NCI-H146 (cell line): ENCODE results near the gene HBE1.
"Not testable (repeated sequence)": the region's sequence is repeated elsewhere in the genome, so short reads cannot be mapped to it uniquely, and the experiment has no call there.

Source experiments
- DNase-seq: peaks from one replicate; lab custom pipeline; 2025; lab: John Stamatoyannopoulos, UW

Gene HBE1

DNA sequence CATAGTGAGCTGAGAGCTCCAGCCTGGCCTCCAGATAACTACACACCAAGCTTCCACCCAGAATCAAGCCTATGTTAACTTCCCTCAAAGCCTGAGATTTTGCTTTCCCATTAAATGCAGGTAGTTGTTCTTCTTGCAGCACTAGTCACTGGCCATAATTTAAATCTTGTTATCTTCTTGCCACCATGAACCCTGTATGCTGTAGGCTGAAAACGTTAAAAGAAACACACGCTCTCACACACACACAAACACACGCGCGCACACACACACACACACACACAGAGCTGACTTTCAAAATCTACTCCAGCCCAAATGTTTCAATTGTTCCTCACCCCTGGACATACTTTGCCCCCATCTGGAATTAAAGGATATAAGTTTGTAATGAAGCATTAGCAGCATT is 16.3 kb downstream of the HBE1 start:
- not testable (repeated sequence) for DNase-seq

DNA sequence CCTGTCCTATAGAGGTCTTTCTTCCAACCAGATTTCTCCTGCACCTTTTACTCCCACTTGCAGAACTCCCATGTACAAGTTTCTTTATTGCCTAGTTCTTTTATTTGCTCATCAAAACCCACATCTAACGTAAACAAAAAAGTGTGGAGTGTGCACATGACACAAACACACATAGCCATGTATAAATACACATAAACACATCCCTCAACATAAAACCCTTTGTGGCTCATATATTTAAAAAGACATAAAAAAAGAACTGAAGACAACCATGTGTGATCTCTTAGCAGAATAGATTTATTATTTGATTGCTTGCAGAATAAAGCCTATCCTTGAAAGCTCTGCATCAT is 16.9 kb downstream of the HBE1 start:
- DNase-seq, result no peak

DNA sequence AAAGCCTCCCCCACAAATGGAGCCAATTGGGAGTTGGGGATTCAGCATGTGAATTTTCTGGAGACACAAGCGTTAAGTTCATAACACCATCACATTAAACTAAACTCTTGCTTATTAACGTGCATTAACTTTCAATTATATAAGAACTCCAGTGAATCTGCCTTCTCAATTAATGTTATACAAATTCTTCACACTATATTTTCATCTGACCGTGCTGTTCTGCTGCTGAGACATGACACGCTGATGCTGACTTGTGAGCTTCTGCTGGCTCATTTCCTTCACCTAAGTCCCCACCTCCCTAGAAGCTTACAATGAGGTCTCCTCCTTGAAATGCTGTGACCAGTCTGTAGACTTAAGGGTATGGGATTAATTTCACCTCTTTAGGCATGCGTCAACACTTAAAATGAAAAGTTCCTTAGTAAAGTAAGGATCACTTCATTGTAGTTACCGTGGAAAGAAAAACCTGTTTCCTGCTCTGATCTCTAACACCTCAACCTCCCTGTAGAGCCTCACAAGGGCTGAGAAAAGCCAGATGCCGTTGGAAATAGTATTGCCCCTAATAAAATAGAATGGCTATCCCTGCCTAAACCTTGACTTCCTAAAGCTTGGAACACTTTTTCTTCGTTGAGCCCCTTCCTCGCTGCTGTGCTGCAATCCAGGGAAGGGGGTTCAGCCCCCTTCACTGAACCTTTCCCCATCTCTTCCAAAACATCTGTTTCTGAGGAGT is 17.4 kb downstream of the HBE1 start:
- DNase-seq, result no peak

DNA sequence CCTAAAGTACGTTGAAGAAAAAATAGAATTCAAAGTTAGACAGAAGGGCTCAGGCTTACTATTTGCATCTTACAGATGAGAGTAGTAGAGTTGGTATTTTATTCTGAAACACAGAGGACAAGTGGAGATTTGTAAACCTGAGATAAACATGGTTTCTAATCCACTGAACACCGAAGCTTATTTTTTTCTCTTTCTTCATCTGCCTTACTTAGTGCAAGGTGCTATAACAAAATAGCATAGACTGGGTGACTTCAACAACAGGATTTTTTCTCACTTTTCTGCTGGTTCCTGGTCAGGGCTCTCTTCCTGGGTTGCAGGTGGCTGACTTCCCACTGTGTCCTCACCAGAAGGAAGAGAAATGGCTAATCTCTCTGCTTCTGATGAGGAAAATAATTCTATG is 18.0 kb downstream of the HBE1 start:
- no peak for DNase-seq

DNA sequence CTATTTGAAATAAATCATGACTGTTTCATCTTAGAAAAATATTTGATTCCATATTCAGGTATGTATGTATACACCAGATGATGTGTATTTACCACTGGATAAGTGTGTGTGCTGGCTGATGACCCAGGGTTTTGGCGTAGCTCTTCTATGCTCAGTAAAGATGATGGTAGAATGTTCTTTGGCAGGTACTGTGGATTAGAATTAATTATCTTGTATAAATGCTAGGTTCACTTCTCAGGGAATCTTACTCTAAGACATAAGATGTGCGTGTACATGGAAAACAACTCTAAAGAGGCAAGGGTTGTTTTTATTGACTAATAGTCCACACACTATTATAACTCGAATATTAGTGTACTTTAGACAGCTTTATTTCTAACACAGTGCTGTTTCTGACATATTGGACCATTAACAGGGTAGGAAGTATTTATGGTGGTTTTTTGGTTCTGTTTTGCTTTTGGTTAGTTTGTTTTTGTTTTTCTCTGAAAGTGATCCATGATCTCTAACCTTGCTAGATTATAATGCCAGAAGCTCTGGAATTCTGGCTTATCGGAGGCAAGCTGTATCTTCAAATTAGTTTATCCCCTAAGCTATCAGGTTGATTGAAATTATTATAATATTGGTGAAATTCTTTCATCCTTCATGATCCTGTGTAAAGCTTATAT is 19.1 kb downstream of the HBE1 start:
- no peak for DNase-seq

DNA sequence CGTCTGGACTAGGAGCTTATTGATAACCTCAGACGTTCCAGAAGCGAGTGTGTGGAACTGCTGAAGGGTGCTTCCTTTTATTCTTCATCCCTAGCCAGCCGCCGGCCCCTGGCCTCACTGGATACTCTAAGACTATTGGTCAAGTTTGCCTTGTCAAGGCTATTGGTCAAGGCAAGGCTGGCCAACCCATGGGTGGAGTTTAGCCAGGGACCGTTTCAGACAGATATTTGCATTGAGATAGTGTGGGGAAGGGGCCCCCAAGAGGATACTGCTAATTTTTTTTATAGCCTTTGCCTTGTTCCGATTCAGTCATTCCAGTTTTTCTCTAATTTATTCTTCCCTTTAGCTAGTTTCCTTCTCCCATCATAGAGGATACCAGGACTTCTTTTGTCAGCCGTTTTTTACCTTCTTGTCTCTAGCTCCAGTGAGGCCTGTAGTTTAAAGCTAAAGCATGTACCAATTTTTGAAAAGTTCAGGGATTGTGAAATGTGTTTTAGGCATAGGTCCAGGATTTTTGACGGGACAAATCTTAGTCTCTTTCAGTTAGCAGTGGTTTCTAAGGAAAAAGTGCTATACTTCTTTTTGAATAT is 19.8 kb downstream of the HBE1 start, which contains the start of gene HBG1:
Gene HBG1 (minus strand): TSS at position 51 of the 590 bp plus-strand sequence. CDS start 53 bp downstream, outside the sequence.
- not testable (repeated sequence) for DNase-seq

DNA sequence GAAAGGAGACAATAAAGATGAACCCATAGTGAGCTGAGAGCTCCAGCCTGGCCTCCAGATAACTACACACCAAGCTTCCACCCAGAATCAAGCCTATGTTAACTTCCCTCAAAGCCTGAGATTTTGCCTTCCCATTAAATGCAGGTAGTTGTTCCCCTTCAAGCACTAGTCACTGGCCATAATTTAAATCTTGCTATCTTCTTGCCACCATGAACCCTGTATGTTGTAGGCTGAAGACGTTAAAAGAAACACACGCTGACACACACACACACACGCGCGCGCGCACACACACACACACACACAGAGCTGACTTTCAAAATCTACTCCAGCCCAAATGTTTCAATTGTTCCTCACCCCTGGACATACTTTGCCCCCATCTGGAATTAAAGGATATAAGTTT is 21.2 kb downstream of the HBE1 start:
- not testable (repeated sequence) for DNase-seq

DNA sequence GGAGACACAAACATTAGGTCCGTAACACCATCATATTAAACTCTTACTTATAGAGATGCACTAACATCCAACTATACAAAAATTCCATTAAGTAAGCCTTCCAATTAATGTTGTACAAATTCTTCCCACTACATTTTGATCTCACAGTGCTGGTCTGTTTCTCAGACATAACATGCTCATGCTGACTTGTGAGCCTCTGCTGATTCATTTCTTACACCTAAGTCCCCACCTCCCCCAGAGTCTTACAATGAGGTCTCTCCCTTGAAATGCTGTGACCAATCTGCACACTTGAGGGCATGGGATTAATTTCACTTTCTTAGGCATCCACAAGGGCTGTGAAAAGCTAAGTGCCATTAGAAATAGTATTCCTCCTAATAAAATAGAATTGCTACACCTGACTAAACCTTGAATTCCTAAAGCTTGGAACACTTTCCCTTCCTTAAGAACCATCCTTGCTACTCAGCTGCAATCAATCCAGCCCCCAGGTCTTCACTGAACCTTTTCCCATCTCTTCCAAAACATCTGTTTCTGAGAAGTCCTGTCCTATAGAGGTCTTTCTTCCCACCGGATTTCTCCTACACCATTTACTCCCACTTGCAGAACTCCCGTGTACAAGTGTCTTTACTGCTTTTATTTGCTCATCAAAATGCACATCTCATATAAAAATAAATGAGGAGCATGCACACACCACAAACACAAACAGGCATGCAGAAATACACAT is 22.1 kb downstream of the HBE1 start:
- no peak for DNase-seq

DNA sequence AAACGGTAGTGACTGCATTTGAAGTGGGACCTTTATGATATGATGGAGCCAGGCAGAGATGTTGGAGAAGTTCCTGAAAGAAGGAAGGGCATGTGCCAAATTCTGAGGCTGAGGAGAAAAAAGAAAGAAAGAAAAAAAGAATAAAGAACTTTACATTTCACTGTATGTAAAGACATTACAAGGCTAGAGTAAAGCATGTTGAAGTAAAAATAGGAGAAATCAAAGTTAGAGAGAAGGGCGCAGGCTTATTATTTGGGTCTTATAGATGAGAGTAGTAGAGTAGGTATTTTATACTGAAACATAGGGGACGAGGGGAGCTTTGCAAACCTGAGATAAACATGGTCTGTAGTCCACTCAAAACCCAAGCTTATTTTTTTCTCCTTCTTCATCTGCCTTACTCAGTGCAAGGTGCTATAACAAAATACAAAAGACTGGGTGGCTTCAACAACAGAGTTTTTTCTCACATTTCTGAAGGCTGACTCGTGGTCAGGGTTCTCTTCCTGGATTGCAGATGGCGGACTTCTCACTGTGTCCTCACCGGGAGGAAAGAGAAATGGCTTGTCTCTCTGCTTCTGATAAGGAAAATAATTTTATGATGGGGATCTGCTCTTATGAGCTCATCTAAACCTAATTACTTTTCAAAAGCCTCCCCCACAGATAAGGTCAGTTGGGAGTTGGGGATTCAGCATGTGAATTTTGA is 22.8 kb downstream of the HBE1 start:
- no peak for DNase-seq

DNA sequence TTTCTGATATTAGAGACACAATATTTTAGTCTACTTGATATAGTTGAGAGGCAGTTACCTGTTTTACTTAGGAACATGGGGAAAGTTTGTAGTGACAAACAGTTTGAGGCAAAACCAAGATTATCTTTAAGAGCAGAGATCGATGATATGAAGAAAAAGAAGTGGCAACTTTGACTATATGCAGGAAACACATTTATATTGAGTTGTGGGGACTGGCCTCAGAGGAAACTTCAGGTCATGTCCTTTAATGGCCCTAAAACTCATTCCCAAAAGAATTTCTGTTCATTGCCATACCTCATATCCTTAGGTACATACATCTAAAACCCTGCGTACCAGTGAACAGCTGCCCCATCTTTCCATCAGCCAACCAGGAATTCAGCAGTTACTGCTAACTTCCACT is 24.6 kb downstream of the HBE1 start:
- DNase-seq, result no peak

DNA sequence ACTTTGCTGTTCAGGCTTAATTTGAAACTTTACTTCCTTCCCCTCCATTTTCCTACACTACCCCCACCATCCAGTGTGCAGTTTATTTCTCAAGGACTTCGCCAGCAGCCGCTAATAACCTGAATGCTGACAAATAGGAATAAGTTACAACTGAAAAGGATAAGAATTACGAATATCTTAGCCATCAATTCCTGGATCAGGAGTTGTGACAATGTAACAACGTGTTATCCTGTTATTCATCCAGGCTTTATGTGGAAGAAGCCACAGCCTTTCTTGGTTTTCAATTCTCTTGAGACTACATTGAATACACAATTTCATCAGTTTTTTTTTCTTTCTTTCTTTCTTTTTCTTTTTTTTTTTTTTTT is 25.9 kb downstream of the HBE1 start:
- DNase-seq, result no peak

DNA sequence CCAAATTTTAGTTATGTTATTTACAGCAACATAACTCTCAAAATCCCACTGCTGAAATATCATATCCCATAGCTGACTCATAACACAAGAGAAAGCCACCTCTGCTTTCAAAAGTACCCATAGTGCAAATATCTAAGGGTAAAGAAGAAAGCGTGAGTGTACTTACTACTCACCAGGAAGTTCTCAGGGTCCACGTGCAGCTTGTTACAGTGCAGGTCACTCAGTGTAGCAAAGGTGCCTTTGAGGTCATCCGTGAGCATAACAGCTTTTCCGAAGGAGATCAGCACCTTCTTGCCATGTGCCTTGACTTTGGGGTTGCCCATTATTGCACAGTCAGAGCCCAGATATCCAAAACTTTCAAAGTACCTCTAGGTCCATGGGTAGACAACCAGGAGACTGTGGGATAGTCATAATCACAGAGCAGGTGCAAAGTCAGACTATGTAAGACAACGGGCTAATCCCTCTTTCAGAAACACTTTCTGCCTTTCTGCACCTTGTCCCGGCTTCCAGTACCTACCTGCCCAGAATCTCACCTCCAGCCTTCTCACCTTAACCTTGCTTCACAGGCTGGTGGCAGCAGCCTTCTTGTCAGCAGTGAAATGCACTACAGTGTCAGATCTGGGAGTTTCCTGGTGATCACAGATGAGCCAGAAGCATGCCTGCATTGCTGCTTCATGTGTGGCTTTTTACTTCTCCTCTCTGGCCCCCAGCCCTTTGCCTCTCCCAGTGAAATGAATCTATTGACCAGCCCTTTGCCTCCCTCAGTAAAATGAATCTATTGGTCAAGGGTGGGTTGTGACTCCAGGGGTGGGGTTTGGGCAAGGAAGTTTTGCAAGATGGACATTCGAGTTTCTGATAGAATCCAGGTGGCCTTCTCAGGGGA is 26.6 kb downstream of the HBE1 start:
- no peak for DNase-seq

DNA sequence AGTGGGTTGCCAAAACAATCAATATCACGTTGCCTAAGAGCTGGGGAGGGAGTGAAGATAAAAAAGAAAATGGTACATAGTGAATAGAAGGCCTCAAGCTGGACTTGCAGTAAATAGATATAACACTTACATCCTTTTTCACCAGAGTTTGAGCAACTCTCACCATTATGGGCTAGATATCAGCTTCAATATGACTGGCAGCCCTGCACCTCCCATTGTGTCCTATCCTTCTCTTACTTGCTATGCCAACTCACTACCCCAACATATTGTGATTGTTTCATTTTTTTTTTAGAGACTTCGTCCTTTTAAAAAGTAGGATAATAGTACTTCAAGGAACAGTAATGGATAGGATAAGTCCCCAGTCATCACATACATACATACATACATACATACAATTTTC is 27.5 kb downstream of the HBE1 start:
- no peak for DNase-seq

DNA sequence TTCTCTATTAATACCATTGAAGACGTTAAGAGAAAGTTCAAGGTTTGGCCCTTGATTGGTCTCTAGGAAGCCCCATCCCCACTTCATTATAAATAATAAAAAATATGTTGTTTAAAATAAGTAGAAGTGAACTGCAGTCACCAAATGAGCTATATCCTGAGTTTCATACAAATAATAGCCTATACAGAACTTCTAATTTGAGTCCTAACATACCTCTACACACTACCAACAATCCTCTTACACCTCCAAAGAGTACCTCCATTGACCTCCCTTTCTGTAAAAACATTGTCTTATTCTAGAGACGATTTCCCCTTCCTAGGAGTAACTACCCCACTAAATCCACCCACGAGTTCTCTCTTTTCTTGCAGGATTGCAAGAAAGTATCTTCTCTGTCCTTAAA is 28.3 kb downstream of the HBE1 start:
- DNase-seq, result no peak

DNA sequence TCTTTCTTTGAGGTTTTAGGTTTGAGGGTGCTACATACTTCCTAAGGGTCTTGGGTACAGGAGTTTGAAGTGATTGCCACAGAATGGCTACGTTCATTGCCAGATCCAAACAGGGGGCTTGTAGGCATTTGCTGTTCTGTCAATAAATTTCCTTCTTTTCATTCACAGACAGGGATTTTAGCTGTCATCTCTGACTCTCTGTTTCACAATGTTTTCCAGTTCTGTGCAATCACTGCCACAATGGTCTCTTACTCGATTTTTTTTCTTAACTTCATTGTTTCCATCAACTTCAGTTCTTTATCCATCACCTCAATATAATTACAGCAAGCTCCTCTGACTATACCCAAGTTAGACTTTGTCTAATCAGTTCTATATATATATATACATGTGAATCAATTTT is 29.3 kb downstream of the HBE1 start:
- no peak for DNase-seq

DNA sequence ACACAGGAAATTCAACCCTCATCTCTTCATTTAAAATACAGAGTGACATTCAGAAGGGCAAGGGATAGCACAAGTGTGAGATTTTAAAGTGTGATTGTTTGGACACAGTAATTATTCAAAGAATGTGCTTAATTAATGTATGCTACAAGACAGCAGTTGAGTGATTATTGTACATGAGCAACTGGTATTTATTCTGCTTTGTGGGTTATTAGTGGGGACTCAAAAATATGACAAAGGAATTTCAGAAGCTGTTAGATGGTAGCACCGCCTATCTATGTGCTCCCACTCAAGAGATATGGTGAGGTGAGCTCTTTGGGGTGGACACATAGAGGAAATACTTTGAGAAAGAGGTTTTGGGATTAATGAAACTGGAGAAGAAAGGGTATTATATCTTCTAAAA is 29.7 kb downstream of the HBE1 start:
- no peak for DNase-seq

DNA sequence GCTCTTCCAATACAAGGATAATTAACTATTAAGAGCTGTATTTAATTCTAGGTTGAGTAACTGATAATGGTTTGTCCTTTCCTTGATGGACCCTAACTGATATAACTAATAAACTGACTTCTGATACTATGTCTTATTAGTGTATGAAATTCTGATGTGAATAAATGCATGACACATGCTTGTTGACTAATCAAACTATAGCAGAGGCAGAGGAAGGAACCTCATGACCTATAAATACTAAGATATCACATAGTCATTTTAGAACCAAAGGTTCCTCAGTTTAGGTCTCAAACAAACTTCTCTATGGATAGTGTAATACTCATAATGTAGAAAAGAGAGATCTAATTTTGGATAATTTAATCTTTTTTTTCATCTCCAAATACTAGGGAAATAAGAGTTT is 30.7 kb downstream of the HBE1 start:
- no peak for DNase-seq

DNA sequence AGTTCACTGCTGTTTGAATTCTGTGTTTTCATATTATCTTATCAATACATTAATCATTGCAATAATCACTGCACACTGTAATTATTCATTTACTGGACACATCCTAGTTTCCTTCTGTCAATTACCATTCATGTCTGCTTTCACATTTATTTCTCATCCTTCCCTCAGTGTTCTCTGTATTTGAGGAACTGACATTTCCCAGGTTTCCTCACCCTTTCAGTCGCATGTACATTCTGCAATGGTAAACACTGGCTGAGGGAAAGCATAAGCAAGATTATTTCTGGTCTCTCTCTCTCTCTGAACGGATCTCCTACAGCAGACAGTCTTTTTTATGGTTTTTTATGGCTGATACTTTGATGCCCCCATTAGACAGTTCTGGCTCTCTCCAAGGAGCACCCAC is 31.3 kb downstream of the HBE1 start:
- DNase-seq, result no peak

DNA sequence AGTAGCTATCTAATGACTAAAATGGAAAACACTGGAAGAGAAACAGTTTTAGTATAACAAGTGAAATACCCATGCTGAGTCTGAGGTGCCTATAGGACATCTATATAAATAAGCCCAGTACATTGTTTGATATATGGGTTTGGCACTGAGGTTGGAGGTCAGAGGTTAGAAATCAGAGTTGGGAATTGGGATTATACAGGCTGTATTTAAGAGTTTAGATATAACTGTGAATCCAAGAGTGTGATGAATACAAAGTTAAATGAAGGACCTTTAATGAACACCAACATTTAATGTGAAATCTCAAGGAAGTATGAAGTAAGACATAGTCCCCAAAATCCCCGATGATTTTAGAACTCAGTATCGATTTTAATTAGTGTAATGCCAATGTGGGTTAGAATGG is 32.3 kb downstream of the HBE1 start:
- DNase-seq, result no peak

DNA sequence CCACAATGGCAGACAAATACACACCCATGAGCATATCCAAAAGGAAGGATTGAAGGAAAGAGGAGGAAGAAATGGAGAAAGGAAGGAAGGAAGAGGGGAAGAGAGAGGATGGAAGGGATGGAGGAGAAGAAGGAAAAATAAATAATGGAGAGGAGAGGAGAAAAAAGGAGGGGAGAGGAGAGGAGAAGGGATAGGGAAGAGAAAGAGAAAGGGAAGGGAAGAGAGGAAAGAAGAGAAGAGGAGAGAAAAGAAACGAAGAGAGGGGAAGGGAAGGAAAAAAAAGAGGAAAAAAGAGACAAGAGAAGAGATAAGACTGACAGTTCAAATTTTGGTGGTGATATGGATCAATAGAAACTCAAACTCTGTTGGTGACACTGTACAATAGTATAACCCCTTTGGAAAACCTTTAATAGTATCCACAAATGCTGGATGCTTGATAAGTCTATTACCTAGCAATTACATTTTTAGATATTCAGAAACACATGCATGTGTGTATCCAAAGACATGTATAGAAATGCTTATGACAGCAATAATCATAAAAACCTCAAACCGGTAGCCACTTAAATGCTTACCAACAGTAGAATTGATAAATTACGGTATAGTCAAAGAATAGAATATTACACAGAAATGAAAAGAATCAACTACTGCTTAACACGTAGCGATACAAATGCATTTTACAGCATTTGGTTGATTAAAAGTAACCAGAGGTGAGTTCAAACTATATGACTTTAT is 34.2 kb downstream of the HBE1 start:
- DNase-seq, result no peak

DNA sequence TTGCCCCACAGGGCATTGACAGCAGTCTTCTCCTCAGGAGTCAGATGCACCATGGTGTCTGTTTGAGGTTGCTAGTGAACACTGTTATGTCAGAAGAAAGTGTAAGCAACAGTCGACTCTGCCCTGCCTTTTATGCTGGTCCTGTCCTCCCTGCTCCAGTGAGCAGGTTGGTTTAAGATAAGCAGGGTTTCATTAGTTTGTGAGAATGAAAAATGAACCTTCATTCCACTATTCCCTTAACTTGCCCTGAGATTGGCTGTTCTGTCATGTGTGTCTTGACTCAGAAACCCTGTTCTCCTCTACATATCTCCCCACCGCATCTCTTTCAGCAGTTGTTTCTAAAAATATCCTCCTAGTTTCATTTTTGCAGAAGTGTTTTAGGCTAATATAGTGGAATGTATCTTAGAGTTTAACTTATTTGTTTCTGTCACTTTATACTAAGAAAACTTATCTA is 35.3 kb downstream of the HBE1 start, which contains the start of gene HBD:
Gene HBD (minus strand): TSS at position 103 of the 454 bp plus-strand sequence. CDS start 50 bp downstream, at position 53.
- no peak for DNase-seq
